ENCODE measurements around the gene CDC26.
A peak's percentile ranks its signal among the peaks of the same experiment; 100 is the strongest.

CDC26 gene

DNA sequence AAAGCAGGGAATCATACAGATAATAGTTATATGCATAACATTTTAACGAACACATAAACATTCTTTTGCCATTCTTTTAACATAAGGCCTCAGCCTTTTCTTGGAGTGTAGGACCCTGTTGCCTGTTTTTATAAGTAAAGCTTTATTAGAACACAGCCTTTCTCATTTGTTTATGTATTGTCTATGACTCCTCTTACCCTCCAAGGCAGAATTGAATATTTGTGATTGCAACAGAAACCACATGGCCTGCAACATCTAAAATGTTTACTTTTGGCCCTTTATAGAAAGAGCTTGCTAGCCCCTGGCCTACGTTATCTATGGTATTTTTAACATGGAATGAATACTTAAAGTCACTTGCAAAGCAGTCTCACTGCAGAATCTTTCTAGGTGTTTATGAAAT, 51.4 kb downstream of the CDC26 start:
- no peaks in the 10 kb centered on the region for H3K36me3 ChIP-seq
- TF ChIP-seq, protein P1, sequence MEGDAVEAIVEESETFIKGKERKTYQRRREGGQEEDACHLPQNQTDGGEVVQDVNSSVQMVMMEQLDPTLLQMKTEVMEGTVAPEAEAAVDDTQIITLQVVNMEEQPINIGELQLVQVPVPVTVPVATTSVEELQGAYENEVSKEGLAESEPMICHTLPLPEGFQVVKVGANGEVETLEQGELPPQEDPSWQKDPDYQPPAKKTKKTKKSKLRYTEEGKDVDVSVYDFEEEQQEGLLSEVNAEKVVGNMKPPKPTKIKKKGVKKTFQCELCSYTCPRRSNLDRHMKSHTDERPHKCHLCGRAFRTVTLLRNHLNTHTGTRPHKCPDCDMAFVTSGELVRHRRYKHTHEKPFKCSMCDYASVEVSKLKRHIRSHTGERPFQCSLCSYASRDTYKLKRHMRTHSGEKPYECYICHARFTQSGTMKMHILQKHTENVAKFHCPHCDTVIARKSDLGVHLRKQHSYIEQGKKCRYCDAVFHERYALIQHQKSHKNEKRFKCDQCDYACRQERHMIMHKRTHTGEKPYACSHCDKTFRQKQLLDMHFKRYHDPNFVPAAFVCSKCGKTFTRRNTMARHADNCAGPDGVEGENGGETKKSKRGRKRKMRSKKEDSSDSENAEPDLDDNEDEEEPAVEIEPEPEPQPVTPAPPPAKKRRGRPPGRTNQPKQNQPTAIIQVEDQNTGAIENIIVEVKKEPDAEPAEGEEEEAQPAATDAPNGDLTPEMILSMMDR (IDR thresholded peaks at IDR 0.05) = no peak
- no peaks in the 10 kb centered on the region for H3K9me3 ChIP-seq
- no peaks in the 10 kb centered on the region for H3K27me3 ChIP-seq
- peaks cover 92 to 93% of the 10 kb centered on the region in 2 experiments for H3K4me1 ChIP-seq (ENCODE audit: control insufficient read depth in 1 of 2, insufficient read depth in 1 of 2, low read depth in 1 of 2, low read length in 1 of 2)
- H3K4me3 ChIP-seq (ENCODE audit: low read depth in 1 of 2, low read length in 1 of 2) = no peak overlapping the region
- H3K27ac ChIP-seq = no peak overlapping the region

DNA sequence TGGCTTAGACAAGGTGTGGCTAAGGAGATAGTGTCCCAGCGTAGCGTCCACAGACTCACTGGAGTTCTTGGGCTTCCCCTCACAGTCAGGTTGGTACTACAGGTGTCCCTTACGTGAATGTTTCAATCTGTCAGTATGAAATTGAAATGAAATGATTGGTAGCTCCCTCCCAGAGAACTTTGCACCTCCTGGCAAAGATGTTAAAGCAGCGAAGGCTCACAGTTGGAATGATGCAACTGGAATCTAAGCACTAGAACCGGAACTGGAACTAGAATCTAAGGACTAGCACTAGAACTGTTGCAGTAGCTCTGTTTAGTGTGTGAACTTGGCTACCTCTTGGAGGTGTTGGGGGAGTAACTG, 52.9 kb downstream of the CDC26 start:
- H3K36me3 ChIP-seq = no peaks in the 10 kb centered on the region
- peak overlapping the region; percentile 82 for H3K27ac ChIP-seq
- TF ChIP-seq, protein P1 (IDR thresholded peaks at IDR 0.05) = no peak
- H3K4me3 ChIP-seq (ENCODE audit: low read depth in 1 of 2, low read length in 1 of 2) = peak overlapping the region; percentile 87 to 93
- H3K4me1 ChIP-seq (ENCODE audit: control insufficient read depth in 1 of 2, insufficient read depth in 1 of 2, low read depth in 1 of 2, low read length in 1 of 2) = peaks cover 90 to 92% of the 10 kb centered on the region in 2 experiments
- H3K27me3 ChIP-seq = no peaks in the 10 kb centered on the region
- no peaks in the 10 kb centered on the region for H3K9me3 ChIP-seq

DNA sequence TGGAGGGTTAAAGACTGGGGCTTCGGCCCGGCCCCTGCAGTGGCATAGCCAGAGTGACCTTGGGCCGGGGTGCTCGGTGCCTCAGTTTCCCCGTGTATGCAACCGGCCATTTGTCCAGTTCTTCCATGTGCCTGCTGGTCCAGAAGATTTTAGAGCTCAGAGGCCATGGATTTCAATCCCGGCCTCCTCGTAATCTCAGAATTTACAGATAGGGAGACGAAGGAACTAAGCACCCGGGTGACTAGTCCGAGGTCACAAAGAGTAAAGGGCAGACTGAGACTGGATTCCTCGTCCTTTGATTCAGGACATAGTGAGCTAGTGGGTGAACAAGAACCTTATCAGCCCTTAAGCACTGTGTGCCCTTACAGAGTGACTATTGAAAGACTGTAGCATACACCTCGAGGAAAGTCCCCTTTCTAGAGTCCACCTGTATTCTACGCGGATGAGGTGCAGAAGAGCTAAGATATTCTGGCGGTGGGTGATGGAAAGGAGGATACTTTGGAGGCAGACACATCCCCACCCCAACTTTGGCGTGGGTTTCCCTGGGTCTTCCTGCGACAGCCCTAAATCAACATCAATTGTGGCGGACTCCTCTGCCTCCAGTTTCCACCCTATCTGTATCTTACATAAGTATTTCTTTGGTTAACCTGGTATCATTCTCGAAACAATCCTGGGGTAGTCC, 53.4 kb downstream of the CDC26 start:
- H3K4me3 ChIP-seq (ENCODE audit: low read depth in 1 of 2, low read length in 1 of 2) = peak overlapping the region; percentile 87 to 93
- H3K27ac ChIP-seq = peak overlapping the region; percentile 82
- H3K9me3 ChIP-seq = no peaks in the 10 kb centered on the region
- H3K36me3 ChIP-seq = no peaks in the 10 kb centered on the region
- no peaks in the 10 kb centered on the region for H3K27me3 ChIP-seq
- TF ChIP-seq, protein P1 (IDR thresholded peaks at IDR 0.05) = no peak
- peaks cover 85 to 86% of the 10 kb centered on the region in 2 experiments for H3K4me1 ChIP-seq (ENCODE audit: control insufficient read depth in 1 of 2, insufficient read depth in 1 of 2, low read depth in 1 of 2, low read length in 1 of 2)

DNA sequence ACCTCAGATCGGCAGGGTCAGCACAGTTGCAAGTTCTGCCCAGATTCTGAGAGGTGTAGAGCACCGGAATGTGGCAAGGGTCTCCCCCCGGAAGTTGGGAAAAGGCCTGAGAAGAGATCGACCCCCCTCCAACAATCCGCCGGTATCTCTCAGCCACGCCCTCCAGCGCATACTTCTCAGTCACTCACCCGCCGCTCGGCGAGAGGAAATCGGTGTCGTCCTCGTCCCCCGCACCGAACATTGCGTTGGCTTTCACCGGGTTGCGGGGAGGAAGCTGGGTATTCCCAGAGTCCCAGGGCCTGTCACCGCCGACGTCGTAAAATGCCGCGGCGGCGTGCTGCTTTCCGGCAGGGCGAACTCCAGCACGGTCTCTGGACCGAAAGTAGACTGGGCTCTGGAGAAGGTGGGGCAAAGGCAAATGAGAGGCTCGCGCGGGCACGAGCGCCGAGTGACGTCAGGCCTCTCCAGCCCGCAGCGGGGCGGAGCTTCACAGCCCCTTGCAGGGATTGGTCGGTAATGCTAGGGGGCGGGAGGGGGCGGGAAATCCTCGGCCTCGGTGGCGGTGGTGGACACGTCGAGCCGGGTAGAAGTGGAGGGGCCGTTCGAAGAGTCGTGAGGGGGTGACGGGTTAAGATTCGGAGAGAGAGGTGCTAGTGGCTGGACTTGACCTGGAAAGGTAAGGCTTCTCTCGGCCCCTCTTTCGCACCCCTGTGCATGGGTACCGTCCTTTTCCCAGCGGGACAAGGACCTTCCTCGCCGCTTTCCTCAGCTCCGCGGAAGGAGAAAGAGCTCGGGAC, 54.2 kb downstream of the CDC26 start, which contains the start of the genes FKBP15 and SLC31A1:
FKBP15 (minus strand) TSS at position 275 of the 797 bp plus-strand sequence; CDS start at position 241, 34 bp downstream.
SLC31A1 (plus strand) TSS at position 542 of the 797 bp plus-strand sequence. CDS start 34,605 bp downstream, outside the sequence.
- Histone ChIP-seq H3K27ac (peak within 1 kb of the TSS; percentile 82), H3K27me3 (no peaks in the 10 kb centered on the region), H3K4me3 (ENCODE audit: low read depth in 1 of 2, low read length in 1 of 2) (peak within 1 kb of the TSS; percentile 87 to 93), H3K4me1 (ENCODE audit: control insufficient read depth in 1 of 2, insufficient read depth in 1 of 2, low read depth in 1 of 2, low read length in 1 of 2) (peaks cover 77 to 79% of the 10 kb centered on the region in 2 experiments), H3K36me3 (no peaks in the 10 kb centered on the region), H3K9me3 (no peaks in the 10 kb centered on the region)
- TF ChIP-seq, protein P1 (IDR thresholded peaks at IDR 0.05) = peak; percentile 42

DNA sequence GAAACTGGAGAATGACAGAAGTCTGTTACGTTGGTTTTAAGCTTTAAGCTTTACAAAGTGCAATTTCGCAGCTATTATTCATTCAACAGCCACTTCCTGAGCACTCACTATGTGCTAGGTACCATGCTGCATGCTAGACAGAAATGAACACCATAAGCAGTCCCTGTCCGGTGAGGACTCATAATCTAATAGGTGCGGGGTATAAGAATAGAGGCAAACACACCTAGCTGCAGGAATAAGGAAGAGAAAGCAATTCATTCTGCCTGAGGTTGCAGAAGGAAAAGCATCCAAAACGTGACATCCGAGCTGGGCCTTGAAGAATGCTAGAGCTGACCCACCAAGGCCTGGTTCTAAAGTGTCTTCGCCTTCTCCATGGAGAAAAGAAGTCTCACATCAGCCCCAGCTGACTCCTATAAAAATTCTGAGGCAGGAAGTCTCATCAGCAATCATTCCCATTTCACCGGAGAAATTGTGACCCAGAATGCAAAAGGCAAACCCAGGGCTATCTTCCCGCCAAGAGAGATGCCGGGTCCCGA, 54.8 kb downstream of the CDC26 start:
- TF ChIP-seq, protein P1 (IDR thresholded peaks at IDR 0.05) = no peak
- Histone ChIP-seq H3K27ac (peak overlapping the region; percentile 82), H3K9me3 (no peaks in the 10 kb centered on the region), H3K27me3 (no peaks in the 10 kb centered on the region), H3K4me1 (ENCODE audit: control insufficient read depth in 1 of 2, insufficient read depth in 1 of 2, low read depth in 1 of 2, low read length in 1 of 2) (peaks cover 71 to 72% of the 10 kb centered on the region in 2 experiments), H3K36me3 (no peaks in the 10 kb centered on the region), H3K4me3 (ENCODE audit: low read depth in 1 of 2, low read length in 1 of 2) (peak overlapping the region; percentile 87 to 93)
